Sigmoid colon (tissue), 4 donors: ENCODE measurements around the gene COL4A6.

Experiments
- POLR2A ChIP-seq, 2 donors: fragments of 450-650 bp; IDR thresholded peaks; one replicate each; pipeline ENCODE4 v1.6.1; 2016; ENCODE audit warnings: antibody characterized with exemption in 2 of 2, mild to moderate bottlenecking in 2 of 2, moderate library complexity in 2 of 2
- POLR2AphosphoS5 ChIP-seq, 4 donors: sonication (generic); formaldehyde crosslinking; IDR thresholded peaks; one replicate each; pipeline ENCODE4 v1.6.1; 2017; ENCODE audit warnings: antibody characterized with exemption in 4 of 4

DNA sequence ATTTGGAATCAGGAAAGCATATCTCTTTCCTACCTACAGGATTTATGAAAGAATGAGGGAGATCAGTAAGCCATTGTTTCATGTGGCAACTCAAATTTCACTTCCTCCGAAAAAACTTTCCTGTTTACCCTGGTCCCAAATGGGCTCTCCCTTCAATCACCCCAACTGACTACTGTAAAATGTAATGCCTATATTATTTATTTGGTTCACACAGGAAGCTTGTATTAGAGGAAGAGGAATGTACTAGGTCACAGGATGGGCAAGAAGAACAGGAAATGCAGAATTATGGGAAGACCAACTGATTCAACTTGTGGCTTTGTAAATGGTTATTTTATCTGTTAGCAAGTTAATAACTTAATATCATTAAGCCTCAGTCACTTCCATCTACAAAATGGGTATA, 23.1 kb downstream of the COL4A6 start:
- no peak for TF ChIP-seq POLR2A (IDR thresholded peaks at IDR 0.05)
- no peak for TF ChIP-seq POLR2AphosphoS5 (IDR thresholded peaks at IDR 0.05)
